ENCODE data around the gene PDGFB. TPM values are rescaled to one million over a fixed set of nuclear protein-coding genes. Genes with fewer than 3 reads are reported as not detected.

The PDGFB gene
- total RNA-seq, 1 experiment from 2014 or later, result 8.3 TPM

GRCh38 chr22:39214383-39215069 is 30.3 kb downstream of the PDGFB start:
- H3K9me3 Mint-ChIP-seq (ENCODE audit: unreplicated experiment), result no peaks in the 10 kb centered on the region
- TF ChIP-seq CTCF (IDR thresholded peaks at IDR 0.05; ENCODE audit: insufficient read depth in 1 of 2, low read depth in 1 of 2, low read length in 1 of 2, severe bottlenecking in 1 of 2, unreplicated experiment in 1 of 2), result no peak
- Histone ChIP-seq H3K4me3 (ENCODE audit: low read depth, low read length) (no peak overlapping the region), H3K27me3 (replicated peaks; ENCODE audit: control insufficient read depth, insufficient read depth, low read length) (no peaks in the 10 kb centered on the region), H3K36me3 (ENCODE audit: control insufficient read depth, insufficient read depth, low read length) (no peaks in the 10 kb centered on the region), H3K9me3 (no peaks in the 10 kb centered on the region; the same call in 1 of the 2 replicates), H3K4me1 (peaks cover 39% of the 10 kb centered on the region)
- H3K4me1 Mint-ChIP-seq (ENCODE audit: low read depth, unreplicated experiment), result peaks cover 22% of the 10 kb centered on the region
- H3K27ac Mint-ChIP-seq (ENCODE audit: unreplicated experiment), result peak overlapping the region; percentile 98
- intact Hi-C loops (cut with micrococcal nuclease; ENCODE audit: unreplicated experiment), result loop anchor here (1.0 kb wide), 2 partner anchors 27 to 40 kb away; no protein-coding TSS in a partner anchor
- ChIA-PET CTCF (interaction anchor here (0.6 to 1.9 kb wide), 7 partner anchors 16 to 186 kb away, joined by 3 to 9 read pairs (median 4); no protein-coding TSS in a partner anchor), POLR2A (interaction anchor here (0.7 to 1.5 kb wide), 4 partner anchors 26 to 104 kb away, joined by 4 to 11 read pairs (median 6); partner anchors contain the start of gene RPL3)
- DNase-seq, result peak; percentile 70 to 80
- peak overlapping the region; percentile 77 for H3K4me3 Mint-ChIP-seq (ENCODE audit: unreplicated experiment)
- BruUV-seq (replicated peaks), result no TSS peak
- peaks cover 14% of the 10 kb centered on the region for H3K36me3 Mint-ChIP-seq (ENCODE audit: insufficient read depth, unreplicated experiment)
- no peaks in the 10 kb centered on the region for H3K27me3 Mint-ChIP-seq (ENCODE audit: insufficient read depth, unreplicated experiment)

GRCh38 chr22:39214006-39214382 is 30.8 kb downstream of the PDGFB start:
- Mint-ChIP-seq H3K9me3 (ENCODE audit: unreplicated experiment) (no peaks in the 10 kb centered on the region), H3K36me3 (ENCODE audit: insufficient read depth, unreplicated experiment) (peaks cover 14% of the 10 kb centered on the region), H3K27ac (ENCODE audit: unreplicated experiment) (peak overlapping the region; percentile 98), H3K27me3 (ENCODE audit: insufficient read depth, unreplicated experiment) (no peaks in the 10 kb centered on the region), H3K4me1 (ENCODE audit: low read depth, unreplicated experiment) (peaks cover 27% of the 10 kb centered on the region), H3K4me3 (ENCODE audit: unreplicated experiment) (peak overlapping the region; percentile 77)
- Histone ChIP-seq H3K36me3 (ENCODE audit: control insufficient read depth, insufficient read depth, low read length) (no peaks in the 10 kb centered on the region), H3K4me1 (peaks cover 41% of the 10 kb centered on the region), H3K9me3 (no peaks in the 10 kb centered on the region), H3K27me3 (replicated peaks; ENCODE audit: control insufficient read depth, insufficient read depth, low read length) (no peaks in the 10 kb centered on the region), H3K4me3 (ENCODE audit: low read depth, low read length) (no peak overlapping the region)
- BruUV-seq (replicated peaks), result TSS peak; percentile 90
- ChIA-PET POLR2A (interaction anchor here (0.7 to 1.5 kb wide), 2 partner anchors 29 to 40 kb away, joined by 4 to 5 read pairs; no protein-coding TSS in a partner anchor), CTCF (interaction anchor here (0.7 to 1.9 kb wide), 3 partner anchors 27 to 187 kb away, joined by 4 to 9 read pairs (median 4); no protein-coding TSS in a partner anchor)
- peak in 1 of 2 experiments; percentile 26 for DNase-seq
- intact Hi-C loops (cut with micrococcal nuclease; ENCODE audit: unreplicated experiment), result loop anchor here (1.0 kb wide), 2 partner anchors 27 to 40 kb away; no protein-coding TSS in a partner anchor
- TF ChIP-seq CTCF (IDR thresholded peaks at IDR 0.05; ENCODE audit: insufficient read depth in 1 of 2, low read depth in 1 of 2, low read length in 1 of 2, severe bottlenecking in 1 of 2, unreplicated experiment in 1 of 2), result no peak

- no peaks in the 10 kb centered on the region for H3K9me3 Mint-ChIP-seq (ENCODE audit: unreplicated experiment)
- peak overlapping the region; percentile 72 for H3K4me3 Mint-ChIP-seq (ENCODE audit: unreplicated experiment)
Observed at GRCh38 chr22:39212721-39213376, 31.9 kb downstream of the PDGFB start.

More at GRCh38 chr22:39212721-39213376, 31.9 kb downstream of the PDGFB start:
- Histone ChIP-seq H3K27me3 (replicated peaks; ENCODE audit: control insufficient read depth, insufficient read depth, low read length) (no peaks in the 10 kb centered on the region), H3K9me3 (no peaks in the 10 kb centered on the region), H3K4me3 (ENCODE audit: low read depth, low read length) (no peak overlapping the region), H3K36me3 (ENCODE audit: control insufficient read depth, insufficient read depth, low read length) (no peaks in the 10 kb centered on the region), H3K4me1 (peaks cover 43% of the 10 kb centered on the region)
- Mint-ChIP-seq H3K4me1 (ENCODE audit: low read depth, unreplicated experiment) (peaks cover 27% of the 10 kb centered on the region), H3K27me3 (ENCODE audit: insufficient read depth, unreplicated experiment) (no peaks in the 10 kb centered on the region), H3K27ac (ENCODE audit: unreplicated experiment) (peak overlapping the region; percentile 98), H3K36me3 (ENCODE audit: insufficient read depth, unreplicated experiment) (peaks cover 14% of the 10 kb centered on the region)
- no TSS peak for BruUV-seq (replicated peaks)
- intact Hi-C loops (cut with micrococcal nuclease; ENCODE audit: unreplicated experiment), result no loop called here
- peak; percentile 73 to 88 for DNase-seq
- CTCF ChIA-PET, result interaction anchor here (0.7 kb wide), 1 partner anchor 29 kb away, joined by 3 read pairs; no protein-coding TSS in a partner anchor
- POLR2A ChIA-PET, result interaction anchor here (0.7 kb wide), 1 partner anchor 28 kb away, joined by 3 read pairs; no protein-coding TSS in a partner anchor
- no peak for TF ChIP-seq CTCF (IDR thresholded peaks at IDR 0.05; ENCODE audit: insufficient read depth in 1 of 2, low read depth in 1 of 2, low read length in 1 of 2, severe bottlenecking in 1 of 2, unreplicated experiment in 1 of 2)

Measured in Caco-2 (cell line).